ENCODE measurements around the gene IGLL1. TPM values are rescaled to one million over a fixed set of nuclear protein-coding genes. Genes with fewer than 3 reads are reported as not detected.
A peak's percentile ranks its signal among the peaks of the same experiment; 100 is the strongest.

IGLL1 gene
- total and polyA plus RNA-seq, 2 donors (not counting 3 experiments of a cell fraction or from before 2014, with no cell fraction given), result not detected

DNA sequence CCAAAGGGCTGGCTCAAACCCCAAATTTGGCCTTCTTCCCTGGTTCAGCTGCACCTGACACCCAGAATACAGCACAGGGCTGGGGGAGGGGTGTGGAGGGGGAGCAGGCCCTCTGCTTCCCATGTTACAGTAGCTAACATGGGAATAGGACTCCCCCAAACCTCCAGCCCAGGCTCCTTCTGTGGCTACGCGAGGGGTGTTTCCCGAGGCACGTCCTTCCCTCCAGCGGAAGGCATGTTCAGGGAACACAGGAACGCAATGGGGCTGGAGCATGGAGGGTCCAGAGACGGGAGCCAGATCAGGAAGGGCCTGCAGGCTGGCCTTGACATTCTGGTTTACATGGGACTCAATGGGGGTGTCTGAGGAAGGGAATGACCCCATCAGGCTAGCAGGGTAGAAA lies 11.8 kb upstream of the IGLL1 start:
- BruUV-seq (replicated peaks), result no TSS peak
- intact Hi-C loops (cut with micrococcal nuclease), result loop anchor here (1.0 kb wide), 1 partner anchor 50 kb away; no protein-coding TSS in a partner anchor
- Histone ChIP-seq H3K36me3 (ENCODE audit: control insufficient read depth in 2 of 2, extremely low read depth in 1 of 2, insufficient read depth in 2 of 2, low read length in 2 of 2) (no peaks in the 10 kb centered on the region), H3K9me3 (replicated peaks; ENCODE audit: control insufficient read depth, insufficient read depth, low read length) (no peaks in the 10 kb centered on the region), H3K27ac (ENCODE audit: insufficient read depth, low read depth, low read length) (no peak overlapping the region), H4K20me1 (replicated peaks; ENCODE audit: control insufficient read depth, extremely low read depth, insufficient read depth, low read length) (no peaks in the 10 kb centered on the region), H3K9ac (replicated peaks; ENCODE audit: extremely low read depth, insufficient read depth, low read length) (no peak overlapping the region), H3K9me1 (replicated peaks; ENCODE audit: control insufficient read depth, extremely low read depth, insufficient read depth, low read length) (no peaks in the 10 kb centered on the region), H2AFZ (ENCODE audit: low read depth, low read length) (no peak overlapping the region), H3K79me2 (ENCODE audit: control insufficient read depth, insufficient read depth, low read length) (no peaks in the 10 kb centered on the region), H3K4me3 (replicated peaks in 1 of 3; ENCODE audit: insufficient read depth in 1 of 3, low read depth in 1 of 3, low read length in 3 of 3) (no peak overlapping the region), H3K27me3 (ENCODE audit: control insufficient read depth in 2 of 2, insufficient read depth in 2 of 2, low read length in 2 of 2) (no peaks in the 10 kb centered on the region), H3K4me2 (ENCODE audit: insufficient read depth, low read length) (no peak overlapping the region), H3K4me1 (ENCODE audit: control insufficient read depth, extremely low read depth, insufficient read depth, low read length) (no peaks in the 10 kb centered on the region)
- POLR2A ChIA-PET, result no interaction called here
- DNase-seq (ENCODE audit: low read depth, low spot score) (no peak), FAIRE-seq (no peak)
- CTCF ChIA-PET, result interaction anchor here (0.7 to 2.9 kb wide), 21 partner anchors 9 to 634 kb away, joined by 3 to 29 read pairs (median 4); no protein-coding TSS in a partner anchor
- dilution Hi-C loops (cut with MboI; ENCODE audit: extremely low pct_ligation_motif_present, low sequenced_read_pairs), result no loop called here
- TF ChIP-seq POLR2A (IDR thresholded peaks at IDR 0.05; ENCODE audit: low read depth, low read length), result no peak
- no peak for TF ChIP-seq CTCF (IDR thresholded peaks at IDR 0.05; ENCODE audit: extremely low read depth in 1 of 2, insufficient read depth in 1 of 2, low read depth in 1 of 2, low read length in 2 of 2)
- no peak for TF ChIP-seq FOS (IDR thresholded peaks at IDR 0.05; ENCODE audit: borderline replicate concordance, insufficient read depth, low read length)
- no peak for TF ChIP-seq MYC (IDR thresholded peaks at IDR 0.05; ENCODE audit: low read depth, low read length)

DNA sequence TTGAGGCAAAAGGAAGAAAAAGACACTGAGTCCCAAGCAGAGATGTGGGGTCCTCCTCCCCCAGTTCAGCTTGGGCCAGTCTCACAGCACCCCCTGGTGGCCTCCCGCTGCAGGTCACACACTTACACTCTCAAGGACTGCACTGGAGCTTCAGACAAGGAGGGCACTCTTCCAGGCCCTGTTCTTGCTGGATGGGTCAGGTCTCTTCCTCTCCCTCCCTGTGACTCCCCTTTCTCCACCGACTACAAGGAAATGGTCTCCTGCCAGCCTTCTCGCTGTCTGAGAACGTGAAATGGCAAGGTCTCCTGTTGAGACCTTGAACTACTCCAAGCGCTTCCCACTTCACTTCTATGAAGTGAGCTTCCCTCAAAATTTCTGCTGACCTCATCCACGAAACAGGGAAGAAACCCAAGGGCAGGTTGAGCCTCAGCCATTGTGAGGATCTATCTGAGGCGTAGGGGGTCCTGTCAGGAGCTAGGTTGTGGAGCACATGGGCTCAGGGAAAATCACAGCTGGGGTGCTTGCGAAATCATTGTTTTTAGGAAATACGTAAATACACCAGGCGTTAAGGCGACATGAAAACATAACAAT lies 11.2 kb upstream of the IGLL1 start:
- no peak overlapping the region for H3K27ac ChIP-seq (ENCODE audit: insufficient read depth, low read depth, low read length)
- intact Hi-C loops (cut with micrococcal nuclease), result loop anchor here (1.0 kb wide), 1 partner anchor 49 kb away; no protein-coding TSS in a partner anchor
- FAIRE-seq (peak; percentile 35), DNase-seq (ENCODE audit: low read depth, low spot score) (peak; percentile 59)
- H3K4me3 ChIP-seq (replicated peaks in 1 of 3; ENCODE audit: insufficient read depth in 1 of 3, low read depth in 1 of 3, low read length in 3 of 3), result no peak overlapping the region
- no peak overlapping the region for H3K9ac ChIP-seq (replicated peaks; ENCODE audit: extremely low read depth, insufficient read depth, low read length)
- BruUV-seq (replicated peaks), result no TSS peak
- H3K79me2 ChIP-seq (ENCODE audit: control insufficient read depth, insufficient read depth, low read length), result no peaks in the 10 kb centered on the region
- H3K4me1 ChIP-seq (ENCODE audit: control insufficient read depth, extremely low read depth, insufficient read depth, low read length), result no peaks in the 10 kb centered on the region
- H2AFZ ChIP-seq (ENCODE audit: low read depth, low read length), result no peak overlapping the region
- ChIA-PET POLR2A (no interaction called here), CTCF (interaction anchor here (0.7 to 2.9 kb wide), 21 partner anchors 9 to 633 kb away, joined by 3 to 29 read pairs (median 4); no protein-coding TSS in a partner anchor)
- no peak overlapping the region for H3K4me2 ChIP-seq (ENCODE audit: insufficient read depth, low read length)
- H3K9me1 ChIP-seq (replicated peaks; ENCODE audit: control insufficient read depth, extremely low read depth, insufficient read depth, low read length), result no peaks in the 10 kb centered on the region
- no peaks in the 10 kb centered on the region for H3K36me3 ChIP-seq (ENCODE audit: control insufficient read depth in 2 of 2, extremely low read depth in 1 of 2, insufficient read depth in 2 of 2, low read length in 2 of 2)
- dilution Hi-C loops (cut with MboI; ENCODE audit: extremely low pct_ligation_motif_present, low sequenced_read_pairs), result no loop called here
- no peaks in the 10 kb centered on the region for H3K9me3 ChIP-seq (replicated peaks; ENCODE audit: control insufficient read depth, insufficient read depth, low read length)
- TF ChIP-seq POLR2A (IDR thresholded peaks at IDR 0.05; ENCODE audit: low read depth, low read length), result no peak
- TF ChIP-seq CTCF (IDR thresholded peaks at IDR 0.05; ENCODE audit: extremely low read depth in 1 of 2, insufficient read depth in 1 of 2, low read depth in 1 of 2, low read length in 2 of 2), result peak; percentile 88 to 92
- H4K20me1 ChIP-seq (replicated peaks; ENCODE audit: control insufficient read depth, extremely low read depth, insufficient read depth, low read length), result no peaks in the 10 kb centered on the region
- no peaks in the 10 kb centered on the region for H3K27me3 ChIP-seq (ENCODE audit: control insufficient read depth in 2 of 2, insufficient read depth in 2 of 2, low read length in 2 of 2)
